GM21515 (cell line): ENCODE data around the gene MS4A3.
"Not testable (repeated sequence)": the region's sequence is repeated elsewhere in the genome, so short reads cannot be mapped to it uniquely, and the experiment has no call there.

Experiments used
- ATAC-seq: cut with Tn5 transposase; IDR thresholded peaks from one replicate; pipeline ENCODE4 v1.9.1; 2021; ENCODE audit not compliant: unreplicated experiment

MS4A3 gene

GRCh38 chr11:60088364-60088763, 31.9 kb downstream of the MS4A3 start, which contains the start of gene MS4A2:
Gene MS4A2, plus strand, starts transcription at chr11:60088664. Its CDS starts 102 bp downstream, at chr11:60088766.
- ATAC-seq = no peak

GRCh38 chr11:60095477-60096120, 39.1 kb downstream of the MS4A3 start:
- ATAC-seq = no peak

DNA sequence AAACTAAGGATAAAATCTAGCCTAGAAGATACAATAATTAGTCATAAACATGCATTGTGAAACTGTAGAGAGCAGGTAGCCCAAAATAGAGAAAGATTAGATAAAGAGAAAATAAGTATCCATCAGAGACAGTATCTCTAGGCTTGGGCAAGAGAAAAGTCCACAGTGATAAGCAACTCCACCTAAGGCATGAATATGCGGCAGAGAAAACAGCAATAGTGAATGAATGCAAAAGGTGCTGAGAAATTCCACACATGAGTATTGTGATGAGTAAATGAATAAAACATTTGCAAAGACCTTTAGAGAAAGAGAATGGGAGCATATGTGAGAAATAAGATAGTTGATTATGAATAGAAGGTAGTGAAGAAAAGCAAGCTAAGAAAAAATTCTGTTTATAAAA, 40.7 kb downstream of the MS4A3 start:
- no peak for ATAC-seq

DNA sequence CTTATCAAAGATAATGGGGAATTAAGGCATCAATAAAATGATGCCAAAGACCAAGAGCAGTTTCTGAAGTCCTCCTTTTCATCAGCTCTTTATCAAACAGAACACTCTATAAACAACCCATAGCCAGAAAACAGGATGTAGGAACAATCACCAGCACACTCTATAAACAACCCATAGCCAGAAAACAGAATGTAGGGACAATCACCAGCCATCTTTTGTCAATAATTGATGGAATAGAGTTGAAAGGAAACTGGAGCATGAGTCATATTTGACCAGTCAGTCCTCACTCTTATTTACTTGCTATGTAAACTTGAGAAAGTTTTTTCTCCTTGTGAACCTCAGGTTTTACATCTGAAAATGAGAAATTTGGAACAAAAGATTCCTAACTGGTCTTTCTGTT, 42.0 kb downstream of the MS4A3 start:
- ATAC-seq = no peak

DNA sequence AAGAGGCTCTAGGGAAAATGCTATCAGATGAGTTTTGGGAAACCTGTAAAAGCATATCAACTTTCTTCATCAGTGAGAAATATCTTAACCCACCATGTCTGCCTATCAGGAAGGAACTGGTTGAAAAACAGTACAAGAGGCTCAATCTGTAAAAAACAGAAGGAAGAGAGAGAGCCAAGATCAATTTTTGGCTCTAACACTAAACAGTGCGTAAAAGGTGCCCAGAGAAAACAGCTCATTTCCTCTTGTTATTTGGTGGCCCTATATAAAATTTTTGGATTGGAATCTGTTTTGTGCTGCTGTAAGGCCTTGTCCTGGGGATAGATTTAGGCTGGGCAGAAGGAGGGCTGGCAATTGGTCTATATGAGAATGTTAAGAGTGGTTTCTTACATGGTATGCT, 44.1 kb downstream of the MS4A3 start:
- no peak for ATAC-seq

- ATAC-seq = not testable (repeated sequence)
Observed at GRCh38 chr11:60101368-60101767, 44.9 kb downstream of the MS4A3 start.

- not testable (repeated sequence) for ATAC-seq
Observed at GRCh38 chr11:60104471-60105115, 48.1 kb downstream of the MS4A3 start.

DNA sequence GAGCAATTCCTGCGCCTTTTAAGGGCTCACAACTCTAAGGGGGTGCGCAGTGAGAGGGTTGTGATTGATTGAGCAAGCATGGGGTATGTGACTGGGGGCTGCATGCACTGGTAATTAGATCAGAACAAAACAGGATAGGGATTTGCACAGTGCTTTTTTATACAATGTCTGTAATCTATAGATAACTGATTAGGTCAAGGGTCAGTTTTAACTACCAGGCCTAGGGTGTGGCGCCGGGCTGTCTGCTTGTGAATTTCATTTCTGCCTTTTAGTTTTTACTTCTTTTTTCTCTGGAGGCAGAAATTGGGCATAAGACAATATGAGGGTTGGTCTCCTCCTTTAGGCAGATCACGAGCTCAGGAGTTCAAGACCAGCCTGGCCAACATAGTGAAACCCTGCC, 52.2 kb downstream of the MS4A3 start:
- ATAC-seq = not testable (repeated sequence)

DNA sequence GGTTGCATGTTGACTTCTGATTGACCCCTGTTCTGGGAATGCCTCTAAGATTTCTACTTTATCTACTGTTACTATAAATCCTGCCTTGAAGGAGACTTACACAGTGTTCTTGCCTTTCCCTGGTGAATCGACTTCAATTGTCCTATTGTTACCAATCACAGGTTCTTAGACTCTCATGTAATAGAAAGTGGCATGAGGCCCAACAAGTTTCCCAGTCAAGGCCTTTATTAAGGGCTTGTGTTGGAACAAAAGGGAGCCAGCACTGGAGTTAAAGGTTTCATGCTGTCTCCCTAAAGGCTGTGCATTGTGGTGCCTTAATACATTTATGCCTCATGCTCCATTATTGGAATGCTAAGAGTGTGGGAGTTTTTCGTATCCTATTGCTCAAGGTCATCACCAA, 55.3 kb downstream of the MS4A3 start:
- ATAC-seq = no peak

GRCh38 chr11:60116996-60117790, 60.7 kb downstream of the MS4A3 start:
- no peak for ATAC-seq

GRCh38 chr11:60118338-60118737, 61.9 kb downstream of the MS4A3 start:
- no peak for ATAC-seq

DNA sequence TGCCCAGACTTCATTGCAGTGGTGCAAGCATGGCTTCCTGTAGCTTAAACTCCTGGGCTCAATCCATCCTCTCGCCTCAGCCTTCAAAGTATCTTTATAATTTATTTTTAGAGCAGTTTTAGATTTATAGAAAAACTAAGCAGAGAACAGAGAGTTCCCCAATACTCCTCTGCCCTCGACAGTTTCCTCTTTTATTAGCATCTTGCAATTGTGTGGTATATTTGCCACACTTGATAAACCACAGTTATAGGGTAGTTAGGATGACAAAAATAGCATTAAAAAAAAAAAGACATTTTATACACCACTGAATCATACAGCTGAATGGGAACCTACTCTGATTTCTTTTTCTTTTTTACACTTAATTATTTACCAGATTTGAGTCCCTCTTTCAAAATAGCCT, 63.2 kb downstream of the MS4A3 start:
- no peak for ATAC-seq
